Tibial artery (tissue), 4 donors: Measurements from ENCODE around the gene UCHL1.

Experiments used
- DNase-seq, 2 donors: peaks; one replicate each; pipeline ENCODE4 v3.0.0-alpha.2; 2019
- H3K27ac ChIP-seq, 2 donors: fragments of 200-600 bp; sonication (generic) in 1 of 2; 1 replicate in 1 of 2; 2 replicates in 1 of 2; pipeline ENCODE4 v1.5.1; 2018 to 2019; ENCODE audit warnings: mild to moderate bottlenecking in 1 of 2
- H3K27me3 ChIP-seq, 2 donors: fragments of 200-600 bp; sonication (generic) in 1 of 2; one replicate each; pipeline versions ENCODE4 v1.5.1 to v1.6.0; 2016 to 2019
- H3K36me3 ChIP-seq, 3 donors: fragments of 200-600 bp; sonication (generic) in 2 of 3; one replicate each; pipeline ENCODE4 v1.5.1; 2016 to 2019; ENCODE audit warnings: mild to moderate bottlenecking in 2 of 3
- H3K4me1 ChIP-seq, 4 donors: fragments of 200-600 bp; sonication (generic) in 2 of 4; 1 replicate in 3 of 4; 2 replicates in 1 of 4; pipeline ENCODE4 v1.5.1; 2016 to 2019
- H3K4me3 ChIP-seq, 2 donors: fragments of 200-600 bp; sonication (generic) in 1 of 2; 1 replicate in 1 of 2; 2 replicates in 1 of 2; pipeline ENCODE4 v1.5.1; 2018 to 2019; ENCODE audit warnings: mild to moderate bottlenecking in 2 of 2
- H3K9me3 ChIP-seq, 3 donors: fragments of 200-600 bp; sonication (generic) in 1 of 3; one replicate each; pipeline ENCODE4 v1.5.1; 2016 to 2019
- intact Hi-C: fragments of 100-400 bp; cut with DNase I; formaldehyde crosslinking; loops from one replicate; pipeline ENCODE4 v1.15.0; 2023; ENCODE audit warnings: low total_unique reads
- TF ChIP-seq, protein P1 (sequence below), 2 experiments: fragments of 200-600 bp in 1 of 2; fragments of 450-650 bp in 1 of 2; IDR thresholded peaks; one replicate each; pipeline ENCODE4 v1.5.1; 2017 to 2019; ENCODE audit warnings: antibody characterized with exemption in 2 of 2, mild to moderate bottlenecking in 1 of 2, moderate library complexity in 1 of 2

Gene UCHL1

DNA sequence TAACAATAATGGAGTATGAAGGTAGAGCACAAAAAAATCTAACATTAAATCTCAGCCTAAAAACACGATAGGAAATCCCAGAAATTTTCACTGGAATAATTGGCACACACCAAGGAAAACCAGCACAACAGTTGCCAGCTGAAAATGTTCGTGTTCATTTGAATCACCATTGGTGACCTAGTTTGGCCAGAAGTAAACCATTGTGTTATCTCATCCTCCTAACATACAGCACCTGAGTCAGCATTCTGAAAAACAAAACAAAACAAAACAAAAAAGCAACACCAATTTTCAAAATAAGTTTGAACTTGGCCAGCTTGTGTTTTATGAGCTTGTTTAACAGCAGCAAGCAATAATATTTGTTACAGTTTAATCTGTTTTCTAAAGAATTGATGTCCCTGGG lies 41.1 kb downstream of the UCHL1 start:
- Histone ChIP-seq H3K27ac (no peak overlapping the region), H3K4me1 (no peaks in the 10 kb centered on the region), H3K27me3 (no peaks in the 10 kb centered on the region), H3K9me3 (peaks cover 0 to 5% (median 0%) of the 10 kb centered on the region in 3 donors), H3K36me3 (no peaks in the 10 kb centered on the region), H3K4me3 (no peak overlapping the region)
- TF ChIP-seq, protein P1, sequence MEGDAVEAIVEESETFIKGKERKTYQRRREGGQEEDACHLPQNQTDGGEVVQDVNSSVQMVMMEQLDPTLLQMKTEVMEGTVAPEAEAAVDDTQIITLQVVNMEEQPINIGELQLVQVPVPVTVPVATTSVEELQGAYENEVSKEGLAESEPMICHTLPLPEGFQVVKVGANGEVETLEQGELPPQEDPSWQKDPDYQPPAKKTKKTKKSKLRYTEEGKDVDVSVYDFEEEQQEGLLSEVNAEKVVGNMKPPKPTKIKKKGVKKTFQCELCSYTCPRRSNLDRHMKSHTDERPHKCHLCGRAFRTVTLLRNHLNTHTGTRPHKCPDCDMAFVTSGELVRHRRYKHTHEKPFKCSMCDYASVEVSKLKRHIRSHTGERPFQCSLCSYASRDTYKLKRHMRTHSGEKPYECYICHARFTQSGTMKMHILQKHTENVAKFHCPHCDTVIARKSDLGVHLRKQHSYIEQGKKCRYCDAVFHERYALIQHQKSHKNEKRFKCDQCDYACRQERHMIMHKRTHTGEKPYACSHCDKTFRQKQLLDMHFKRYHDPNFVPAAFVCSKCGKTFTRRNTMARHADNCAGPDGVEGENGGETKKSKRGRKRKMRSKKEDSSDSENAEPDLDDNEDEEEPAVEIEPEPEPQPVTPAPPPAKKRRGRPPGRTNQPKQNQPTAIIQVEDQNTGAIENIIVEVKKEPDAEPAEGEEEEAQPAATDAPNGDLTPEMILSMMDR (IDR thresholded peaks at IDR 0.05): no peak
- intact Hi-C loops: no loop called here
- no peak for DNase-seq

DNA sequence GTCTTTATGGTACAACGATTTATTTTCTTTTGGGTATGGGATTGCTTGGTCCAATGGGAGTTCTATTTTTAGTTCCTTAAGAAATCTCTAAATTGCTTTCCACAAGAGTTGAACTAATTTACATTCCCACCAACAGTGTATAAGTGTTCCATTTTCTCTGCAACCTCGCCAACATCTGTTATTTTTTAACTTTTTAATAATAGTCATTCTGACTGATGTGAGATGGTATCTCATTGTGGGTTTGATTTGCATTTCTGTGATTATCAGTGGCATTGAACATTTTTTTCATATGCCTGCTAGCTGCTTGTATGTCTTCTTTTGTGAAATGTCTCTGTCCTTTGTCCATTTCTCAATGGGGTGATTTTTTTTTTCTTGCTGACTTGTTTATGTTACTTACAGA lies 42.8 kb downstream of the UCHL1 start:
- DNase-seq: no peak
- H3K36me3 ChIP-seq: no peaks in the 10 kb centered on the region
- no peak overlapping the region for H3K4me3 ChIP-seq
- no peaks in the 10 kb centered on the region for H3K4me1 ChIP-seq
- H3K9me3 ChIP-seq: peaks cover 0 to 2% (median 0%) of the 10 kb centered on the region in 3 donors
- H3K27ac ChIP-seq: no peak overlapping the region
- TF ChIP-seq, protein P1 (IDR thresholded peaks at IDR 0.05): no peak
- intact Hi-C loops: no loop called here
- H3K27me3 ChIP-seq: no peaks in the 10 kb centered on the region

DNA sequence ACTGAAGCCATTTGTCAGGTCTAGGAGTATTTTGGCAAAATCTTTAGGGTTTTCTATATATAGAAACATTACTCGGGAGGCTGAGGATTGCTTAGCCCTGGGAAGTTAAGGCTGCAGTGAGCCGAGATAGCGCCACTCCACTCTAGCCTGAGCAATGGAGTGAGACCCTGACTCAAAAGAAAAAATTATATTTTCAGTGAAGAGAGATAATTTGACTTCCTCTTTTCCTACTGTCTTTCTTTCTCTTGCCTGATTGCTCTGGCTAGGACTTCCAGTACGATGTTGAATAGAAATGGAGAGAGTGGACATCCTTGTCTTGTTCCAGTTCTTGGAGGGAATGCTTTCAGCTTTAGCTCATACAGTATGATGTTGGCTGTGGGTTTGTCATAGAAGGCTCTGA lies 44.4 kb downstream of the UCHL1 start:
- H3K4me1 ChIP-seq: no peaks in the 10 kb centered on the region
- H3K4me3 ChIP-seq: no peak overlapping the region
- H3K27me3 ChIP-seq: no peaks in the 10 kb centered on the region
- TF ChIP-seq, protein P1 (IDR thresholded peaks at IDR 0.05): no peak
- intact Hi-C loops: no loop called here
- no peak for DNase-seq
- H3K36me3 ChIP-seq: no peaks in the 10 kb centered on the region
- H3K9me3 ChIP-seq: no peaks in the 10 kb centered on the region
- H3K27ac ChIP-seq: no peak overlapping the region

DNA sequence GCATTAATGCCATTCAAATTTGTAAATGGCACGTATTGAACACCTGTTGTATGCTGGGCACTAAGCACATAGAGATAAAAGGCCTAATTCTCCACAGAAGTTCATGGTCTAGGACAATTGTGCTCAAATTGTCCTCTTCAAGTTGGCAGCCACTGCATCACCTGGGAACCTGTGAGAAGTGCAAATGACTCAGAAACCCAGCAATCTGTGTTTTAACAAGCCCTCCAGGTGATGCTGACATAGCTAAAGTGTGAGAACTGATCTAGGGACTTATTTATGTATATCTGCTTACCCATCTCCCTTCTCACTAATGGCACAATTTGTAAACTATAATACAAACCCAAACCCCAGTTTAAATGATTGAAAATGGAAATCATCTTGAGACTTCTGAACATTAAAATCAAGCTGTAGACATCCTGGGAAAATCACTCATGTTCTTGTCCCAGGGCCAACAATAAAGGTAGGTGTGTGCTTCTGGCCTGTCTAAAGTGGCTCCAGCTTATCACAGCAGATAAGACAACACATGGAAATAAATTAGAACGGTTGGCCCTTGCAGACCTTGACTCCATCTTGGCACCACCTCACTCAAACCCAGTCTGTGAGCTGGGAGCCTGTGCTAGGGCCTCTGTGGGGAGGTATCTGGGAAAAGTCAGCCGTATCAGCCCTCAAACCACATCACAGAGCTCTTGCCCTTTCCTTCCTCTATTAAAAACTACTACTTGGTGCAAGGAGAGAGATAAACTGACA lies 46.8 kb downstream of the UCHL1 start:
- H3K9me3 ChIP-seq: no peaks in the 10 kb centered on the region
- H3K4me3 ChIP-seq: no peak overlapping the region
- no peaks in the 10 kb centered on the region for H3K36me3 ChIP-seq
- no peaks in the 10 kb centered on the region for H3K4me1 ChIP-seq
- intact Hi-C loops: no loop called here
- DNase-seq: no peak
- TF ChIP-seq, protein P1 (IDR thresholded peaks at IDR 0.05): no peak
- H3K27me3 ChIP-seq: no peaks in the 10 kb centered on the region
- no peak overlapping the region for H3K27ac ChIP-seq

GRCh38 chr4:41304221-41304620 lies 47.5 kb downstream of the UCHL1 start:
- DNase-seq: no peak
- H3K4me3 ChIP-seq: no peak overlapping the region
- no peak overlapping the region for H3K27ac ChIP-seq
- TF ChIP-seq, protein P1 (IDR thresholded peaks at IDR 0.05): no peak
- H3K9me3 ChIP-seq: no peaks in the 10 kb centered on the region
- intact Hi-C loops: no loop called here
- H3K27me3 ChIP-seq: no peaks in the 10 kb centered on the region
- no peaks in the 10 kb centered on the region for H3K4me1 ChIP-seq
- no peaks in the 10 kb centered on the region for H3K36me3 ChIP-seq
